Lower lobe of right lung (tissue), 2 donors: ENCODE measurements around the gene IER2. TPM values are rescaled to one million over a fixed set of nuclear protein-coding genes. Genes with fewer than 3 reads are reported as not detected.
"Not testable (repeated sequence)": the region's sequence is repeated elsewhere in the genome, so short reads cannot be mapped to it uniquely, and the experiment has no call there.

ENCODE experiments used
- ATAC-seq, 2 donors: fragments of 200-7000 bp; cut with Tn5 transposase; one replicate each; pipeline ENCODE4 v1.9.1; 2020 to 2022; ENCODE audit warnings: mild to moderate bottlenecking in 2 of 2, moderate library complexity in 2 of 2
- DNase-seq: peaks from one replicate; pipeline ENCODE4 v3.0.0-alpha.2; 2020
- H3K27ac ChIP-seq: fragments of 200-600 bp; one replicate; pipeline ENCODE4 v1.8.0; 2022
- H3K27me3 ChIP-seq: fragments of 200-600 bp; one replicate; pipeline ENCODE4 v1.8.0; 2022; ENCODE audit warnings: low read depth
- H3K36me3 ChIP-seq: fragments of 200-600 bp; one replicate; pipeline ENCODE4 v1.8.0; 2022; ENCODE audit warnings: mild to moderate bottlenecking
- H3K4me1 ChIP-seq: fragments of 200-600 bp; one replicate; pipeline ENCODE4 v1.8.0; 2022
- H3K4me3 ChIP-seq: fragments of 200-600 bp; one replicate; pipeline ENCODE4 v1.8.0; 2022; ENCODE audit warnings: mild to moderate bottlenecking
- H3K9me3 ChIP-seq: fragments of 200-600 bp; one replicate; pipeline ENCODE4 v1.8.0; 2022
- CTCF ChIP-seq: fragments of 200-600 bp; IDR thresholded peaks from one replicate; pipeline ENCODE4 v1.8.0; 2022; ENCODE audit warnings: antibody characterized with exemption, mild to moderate bottlenecking
- intact Hi-C: fragments of 100-400 bp; cut with DNase I; formaldehyde crosslinking; loops from one replicate; pipeline ENCODE4 v1.11.0; 2022
- total RNA-seq: library from RNA; stranded (reverse); fragmentation: NEBNext Ultra II Directional; extraction: Animal tissue kit (Norgen Biotek cat#: 25700); gene quantifications from one replicate; pipeline ENCODE4 v1.2.1, GENCODE V29; 2021
- donor health status: DM: no; HTN: yes; CAD: no; lungs with severe emphysema.

The IER2 gene
- total RNA-seq, 1 donor from 2014 or later: 80.2 TPM

- no peak overlapping the region for H3K4me3 ChIP-seq
- no peak for TF ChIP-seq CTCF
- no peaks in the 10 kb centered on the region for H3K36me3 ChIP-seq
- peak overlapping the region; percentile 36 for H3K27ac ChIP-seq
- DNase-seq (no peak), ATAC-seq (no peak)
- intact Hi-C loops: no loop called here
- peaks cover 59% of the 10 kb centered on the region for H3K4me1 ChIP-seq
- no peaks in the 10 kb centered on the region for H3K9me3 ChIP-seq
- H3K27me3 ChIP-seq: no peaks in the 10 kb centered on the region
Measured at GRCh38 chr19:13169769-13170168, 19.6 kb downstream of the IER2 start.

DNA sequence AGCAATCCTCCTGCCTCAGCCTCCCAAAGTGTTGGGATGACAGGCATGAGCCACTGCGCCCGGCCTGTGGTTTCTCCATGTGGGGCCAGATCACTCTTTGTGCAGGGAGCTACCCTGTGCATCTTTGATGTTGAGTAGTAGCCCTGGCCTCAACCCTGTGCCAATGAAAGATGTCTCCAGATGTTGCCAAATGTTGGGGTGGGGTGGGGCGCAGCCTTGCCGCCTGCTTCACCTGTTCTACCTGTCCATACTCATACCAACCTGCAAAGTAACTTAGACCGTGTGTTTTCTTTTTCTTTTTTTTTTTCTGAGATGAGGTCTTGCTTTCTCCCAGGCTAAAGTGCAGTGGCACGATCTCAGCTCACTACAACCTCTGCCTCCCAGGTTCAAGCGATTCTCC lies 20.9 kb downstream of the IER2 start:
- Histone ChIP-seq H3K27ac (no peak overlapping the region), H3K36me3 (no peaks in the 10 kb centered on the region), H3K9me3 (no peaks in the 10 kb centered on the region), H3K27me3 (no peaks in the 10 kb centered on the region), H3K4me3 (no peak overlapping the region), H3K4me1 (peaks cover 45% of the 10 kb centered on the region)
- DNase-seq: no peak
- intact Hi-C loops: no loop called here
- TF ChIP-seq CTCF: no peak
- no peak for ATAC-seq

GRCh38 chr19:13172346-13173138 lies 22.3 kb downstream of the IER2 start:
- no peaks in the 10 kb centered on the region for H3K36me3 ChIP-seq
- TF ChIP-seq CTCF: no peak
- H3K4me1 ChIP-seq: peaks cover 33% of the 10 kb centered on the region
- intact Hi-C loops: no loop called here
- no peaks in the 10 kb centered on the region for H3K9me3 ChIP-seq
- H3K27ac ChIP-seq: peak overlapping the region; percentile 61
- DNase-seq (peak; percentile 87), ATAC-seq (peak; percentile 31 to 61)
- H3K4me3 ChIP-seq: no peak overlapping the region
- no peaks in the 10 kb centered on the region for H3K27me3 ChIP-seq

- ATAC-seq: no peak
- H3K27me3 ChIP-seq: no peaks in the 10 kb centered on the region
- DNase-seq: no peak
- intact Hi-C loops: no loop called here
- peak overlapping the region; percentile 61 for H3K27ac ChIP-seq
- H3K36me3 ChIP-seq: no peaks in the 10 kb centered on the region
- H3K4me1 ChIP-seq: peaks cover 27% of the 10 kb centered on the region
- H3K4me3 ChIP-seq: no peak overlapping the region
- no peaks in the 10 kb centered on the region for H3K9me3 ChIP-seq
- TF ChIP-seq CTCF: no peak
Measured at GRCh38 chr19:13173139-13173737, 23.0 kb downstream of the IER2 start.

- no peak for DNase-seq
- Histone ChIP-seq H3K9me3 (no peaks in the 10 kb centered on the region), H3K27me3 (no peaks in the 10 kb centered on the region), H3K4me3 (no peak overlapping the region), H3K36me3 (no peaks in the 10 kb centered on the region), H3K27ac (no peak overlapping the region), H3K4me1 (peaks cover 20% of the 10 kb centered on the region)
- intact Hi-C loops: no loop called here
- no peak for ATAC-seq
- no peak for TF ChIP-seq CTCF
Measured at GRCh38 chr19:13176345-13176744, 26.1 kb downstream of the IER2 start.

DNA sequence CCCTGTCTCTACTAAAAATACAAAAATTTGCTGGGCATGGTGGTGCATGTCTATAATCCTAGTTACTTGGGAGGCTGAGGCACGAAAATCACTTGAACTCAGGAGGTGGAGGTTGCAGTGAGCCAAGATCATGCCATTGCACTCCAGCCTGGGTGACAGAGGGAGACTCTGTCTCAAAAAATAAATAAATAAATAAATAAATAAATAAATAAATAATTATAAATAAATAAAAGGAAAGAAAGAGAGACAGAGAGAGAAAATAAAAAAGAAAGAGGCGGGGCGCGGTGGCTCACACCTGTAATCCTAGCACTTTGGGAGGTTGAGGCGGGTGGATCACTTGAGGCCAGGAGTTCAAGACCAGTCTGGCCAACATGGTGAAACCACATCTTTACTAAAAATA lies 27.4 kb downstream of the IER2 start:
- intact Hi-C loops, DNase-seq, H3K4me3 ChIP-seq, ATAC-seq, H3K27me3 ChIP-seq, H3K9me3 ChIP-seq, H3K27ac ChIP-seq, H3K36me3 ChIP-seq: not testable (repeated sequence)
- H3K4me1 ChIP-seq: peaks cover 22% of the 10 kb centered on the region

GRCh38 chr19:13178291-13178690 lies 28.1 kb downstream of the IER2 start:
- H3K36me3 ChIP-seq, ATAC-seq, DNase-seq, H3K9me3 ChIP-seq, H3K27me3 ChIP-seq, H3K27ac ChIP-seq, intact Hi-C loops, H3K4me3 ChIP-seq: not testable (repeated sequence)
- peaks cover 15% of the 10 kb centered on the region for H3K4me1 ChIP-seq
